HEK293T (cell line): ENCODE measurements around the gene CLCN7.
"Not testable (repeated sequence)": the region's sequence is repeated elsewhere in the genome, so short reads cannot be mapped to it uniquely, and the experiment has no call there.

ENCODE experiments used
- CTCF ChIA-PET: fragments of 350-600 bp; formaldehyde crosslinking; extraction: SDS; loops from one replicate; lab custom pipeline; 2021; ENCODE audit warnings: antibody characterized with exemption, inconsistent platforms; lab: Yijun Ruan, JAX
- POLR2A ChIA-PET: fragments of 350-600 bp; formaldehyde crosslinking; extraction: SDS; loops from one replicate; lab custom pipeline; 2020; ENCODE audit warnings: antibody characterized with exemption, inconsistent platforms; lab: Yijun Ruan, JAX
- DNase-seq: peaks from one replicate; pipeline ENCODE4 v3.0.0; 2012; ENCODE audit warnings: mixed read lengths; ENCODE audit errors: extremely low spot score
- ARNT ChIP-seq: fragments of 450-650 bp; IDR thresholded peaks from 2 replicates; pipeline ENCODE4 v1.6.1; 2017; ENCODE audit warnings: mild to moderate bottlenecking
- BHLHE40 ChIP-seq: fragments of 450-650 bp; IDR thresholded peaks from 2 replicates; pipeline ENCODE4 v1.6.1; 2016; ENCODE audit warnings: mild to moderate bottlenecking, moderate library complexity, borderline replicate concordance
- CTBP1 ChIP-seq: fragments of 450-650 bp; IDR thresholded peaks from 2 replicates; pipeline ENCODE4 v1.6.1; 2016; ENCODE audit warnings: borderline replicate concordance
- ELF4 ChIP-seq: fragments of 450-650 bp; IDR thresholded peaks from 2 replicates; pipeline ENCODE4 v1.6.1; 2017; ENCODE audit warnings: antibody characterized with exemption
- FOXA1 ChIP-seq: fragments of 450-650 bp; IDR thresholded peaks from 2 replicates; pipeline ENCODE4 v1.6.1; 2016; ENCODE audit warnings: mild to moderate bottlenecking
- FOXK2 ChIP-seq: fragments of 450-650 bp; IDR thresholded peaks from 2 replicates; pipeline ENCODE4 v1.6.1; 2016; ENCODE audit warnings: mild to moderate bottlenecking
- FOXM1 ChIP-seq: fragments of 450-650 bp; IDR thresholded peaks from 2 replicates; pipeline ENCODE4 v1.6.1; 2017; ENCODE audit warnings: mild to moderate bottlenecking, borderline replicate concordance
- HDGF ChIP-seq: fragments of 450-650 bp; IDR thresholded peaks from 2 replicates; pipeline ENCODE4 v1.6.1; 2017; ENCODE audit warnings: antibody characterized with exemption, borderline replicate concordance
- L3MBTL2 ChIP-seq: fragments of 450-650 bp; conservative IDR thresholded peaks from 2 replicates; pipeline ENCODE4 v1.6.1; 2016; ENCODE audit warnings: mild to moderate bottlenecking
- LEF1 ChIP-seq: fragments of 450-650 bp; IDR thresholded peaks from 2 replicates; pipeline ENCODE4 v1.6.1; 2017; ENCODE audit warnings: mild to moderate bottlenecking, borderline replicate concordance
- NFRKB ChIP-seq: fragments of 450-650 bp; IDR thresholded peaks from 2 replicates; pipeline ENCODE4 v1.6.1; 2016; ENCODE audit warnings: mild to moderate bottlenecking, moderate library complexity
- PKNOX1 ChIP-seq: fragments of 450-650 bp; IDR thresholded peaks from 2 replicates; pipeline ENCODE4 v1.6.1; 2016
- SP1 ChIP-seq: fragments of 450-650 bp; IDR thresholded peaks from 2 replicates; pipeline ENCODE4 v1.6.1; 2017
- SUZ12 ChIP-seq: fragments of 450-650 bp; IDR thresholded peaks from 2 replicates; pipeline ENCODE4 v1.6.1; 2016; ENCODE audit warnings: mild to moderate bottlenecking
- TARDBP ChIP-seq: fragments of 450-650 bp; IDR thresholded peaks from 2 replicates; pipeline ENCODE4 v1.6.1; 2016
- ZNF384 ChIP-seq: fragments of 450-650 bp; IDR thresholded peaks from 2 replicates; pipeline ENCODE4 v1.6.1; 2016

Gene CLCN7

DNA sequence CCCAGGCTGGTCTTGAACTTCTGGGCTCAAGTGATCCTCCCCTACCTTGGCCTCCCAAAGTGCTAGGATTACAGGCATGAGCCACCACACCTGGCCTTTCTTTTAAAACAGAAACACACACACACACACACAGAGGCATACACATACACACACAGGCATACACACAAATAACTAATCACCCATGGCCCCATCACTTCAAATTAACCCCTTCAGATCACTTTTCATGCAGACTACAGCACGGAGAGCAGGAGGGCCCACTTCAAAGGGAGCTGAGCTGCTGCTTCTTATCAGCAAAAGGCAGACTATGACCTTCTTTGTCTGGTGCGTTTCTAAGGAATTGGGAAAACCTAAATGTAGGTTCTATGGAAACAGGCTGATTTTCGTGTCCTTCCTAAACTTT, 1.9 kb downstream of the CLCN7 start:
- no peak for TF ChIP-seq HDGF
- TF ChIP-seq NFRKB: no peak
- TF ChIP-seq SP1: no peak
- no peak for TF ChIP-seq FOXM1
- TF ChIP-seq CTBP1: no peak
- TF ChIP-seq PKNOX1: no peak
- TF ChIP-seq ELF4: no peak
- no peak for TF ChIP-seq LEF1
- TF ChIP-seq ARNT: no peak
- no peak for TF ChIP-seq FOXK2
- TF ChIP-seq SUZ12: no peak
- TF ChIP-seq BHLHE40: no peak
- TF ChIP-seq L3MBTL2: no peak
- TF ChIP-seq TARDBP: no peak
- TF ChIP-seq FOXA1: no peak
- TF ChIP-seq ZNF384: no peak
- ChIA-PET CTCF (no interaction called here), POLR2A (no interaction called here)
- DNase-seq: no peak

GRCh38 chr16:1471569-1472194, 3.1 kb downstream of the CLCN7 start:
- TF ChIP-seq BHLHE40 (no peak), L3MBTL2 (no peak)
- ChIA-PET POLR2A (interaction anchor here (0.6 to 1.2 kb wide), 2 partner anchors 21 to 139 kb away, joined by 3 read pairs; partner anchors contain the start of gene TELO2), CTCF (no interaction called here)
- DNase-seq: no peak

- no peak for TF ChIP-seq SP1
- no peak for TF ChIP-seq FOXA1
- TF ChIP-seq BHLHE40: no peak
- TF ChIP-seq ARNT: no peak
- TF ChIP-seq PKNOX1: no peak
- no peak for TF ChIP-seq SUZ12
- TF ChIP-seq L3MBTL2: no peak
- no peak for TF ChIP-seq HDGF
- TF ChIP-seq ZNF384: no peak
- TF ChIP-seq FOXM1: no peak
- no peak for TF ChIP-seq ELF4
- TF ChIP-seq CTBP1: no peak
- no peak for TF ChIP-seq TARDBP
- TF ChIP-seq FOXK2: no peak
- TF ChIP-seq LEF1: no peak
- ChIA-PET POLR2A (interaction anchor here (1.0 to 1.2 kb wide), 2 partner anchors 22 to 50 kb away, joined by 3 to 6 read pairs; partner anchors contain the start of genes TELO2 and UQCC4), CTCF (no interaction called here)
- DNase-seq: no peak
Measured at GRCh38 chr16:1470481-1471251, 4.2 kb downstream of the CLCN7 start.

- no peak for DNase-seq
- TF ChIP-seq ZNF384: no peak
- no peak for TF ChIP-seq PKNOX1
- no peak for TF ChIP-seq TARDBP
- no peak for TF ChIP-seq L3MBTL2
- TF ChIP-seq ARNT: no peak
- TF ChIP-seq FOXM1: no peak
- no peak for TF ChIP-seq FOXK2
- no peak for TF ChIP-seq NFRKB
- no peak for TF ChIP-seq LEF1
- TF ChIP-seq SUZ12: no peak
- no peak for TF ChIP-seq FOXA1
- TF ChIP-seq SP1: no peak
- no peak for TF ChIP-seq HDGF
- TF ChIP-seq CTBP1: no peak
- no peak for TF ChIP-seq ELF4
- no peak for TF ChIP-seq BHLHE40
- ChIA-PET CTCF (no interaction called here), POLR2A (no interaction called here)
Measured at GRCh38 chr16:1469693-1470201, 5.1 kb downstream of the CLCN7 start.

GRCh38 chr16:1469141-1469540, 5.7 kb downstream of the CLCN7 start:
- DNase-seq, CTCF ChIA-PET, POLR2A ChIA-PET: not testable (repeated sequence)

DNA sequence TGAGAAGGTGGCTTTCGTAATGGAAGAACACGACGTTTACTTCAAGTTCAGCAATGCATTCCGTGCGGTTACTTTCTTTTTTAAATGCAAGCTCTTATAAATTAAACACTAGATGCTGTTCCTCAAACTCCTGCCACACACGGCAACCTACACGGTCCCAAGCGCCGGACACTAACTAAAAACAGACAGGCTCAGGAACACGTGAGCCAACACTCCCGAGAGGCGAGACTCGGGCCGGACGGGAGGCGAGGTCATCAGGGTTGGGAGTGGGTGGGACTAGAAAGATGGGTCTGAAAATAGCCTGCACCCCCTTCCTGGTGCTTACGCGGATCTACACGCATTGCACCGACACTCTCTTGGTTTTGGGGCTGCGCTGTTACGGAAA, 6.4 kb downstream of the CLCN7 start:
- TF ChIP-seq TARDBP: no peak
- TF ChIP-seq ZNF384: no peak
- no peak for TF ChIP-seq SUZ12
- no peak for TF ChIP-seq ELF4
- DNase-seq: no peak
- CTCF ChIA-PET: no interaction called here
- POLR2A ChIA-PET: no interaction called here
